Uterus (tissue), 4 donors: Measurements from ENCODE around the gene EVI2A. TPM values are rescaled to one million over a fixed set of nuclear protein-coding genes. Genes with fewer than 3 reads are reported as not detected.

Experiments used
- DNase-seq, 2 donors: peaks; one replicate each; pipeline ENCODE4 v3.0.0-alpha.2; 2019 to 2020
- H3K27ac ChIP-seq, 2 donors: fragments of 200-600 bp; sonication (generic); 1 replicate in 1 of 2; 2 replicates in 1 of 2; pipeline ENCODE4 v1.5.1; 2016 to 2018
- H3K27me3 ChIP-seq, 2 donors: fragments of 200-600 bp; sonication (generic); one replicate each; pipeline ENCODE4 v1.5.1; 2018 to 2019; ENCODE audit warnings: control low read depth in 1 of 2
- H3K36me3 ChIP-seq, 2 donors: fragments of 200-600 bp; sonication (generic); one replicate each; pipeline ENCODE4 v1.5.1; 2019; ENCODE audit warnings: control low read depth in 1 of 2
- H3K4me1 ChIP-seq, 2 donors: fragments of 200-600 bp; sonication (generic); one replicate each; pipeline ENCODE4 v1.5.1; 2018 to 2019; ENCODE audit warnings: control low read depth in 1 of 2
- H3K4me3 ChIP-seq, 2 donors: fragments of 200-600 bp; sonication (generic); 1 replicate in 1 of 2; 2 replicates in 1 of 2; pipeline ENCODE4 v1.5.1; 2018 to 2019; ENCODE audit warnings: mild to moderate bottlenecking in 1 of 2
- H3K9me3 ChIP-seq, 2 donors: fragments of 200-600 bp; sonication (generic); one replicate each; pipeline ENCODE4 v1.5.1; 2019; ENCODE audit warnings: control low read depth in 1 of 2
- CTCF ChIP-seq, 4 experiments: fragments of 200-600 bp in 2 of 4; fragments of 450-650 bp in 2 of 4; sonication (generic) in 2 of 4; IDR thresholded peaks; one replicate each; pipeline ENCODE4 v1.5.1; 2016 to 2019; ENCODE audit warnings: antibody characterized with exemption in 4 of 4, mild to moderate bottlenecking in 2 of 4, moderate library complexity in 1 of 4
- POLR2A ChIP-seq, 2 donors: fragments of 450-650 bp; IDR thresholded peaks; one replicate each; pipeline ENCODE4 v1.6.1; 2016; ENCODE audit warnings: antibody characterized with exemption in 2 of 2, mild to moderate bottlenecking in 1 of 2, moderate library complexity in 1 of 2
- intact Hi-C: fragments of 100-400 bp; cut with DNase I; formaldehyde crosslinking; loops from one replicate; pipeline ENCODE4 v1.15.1; 2023; ENCODE audit warnings: low total_unique reads
- total RNA-seq, 4 donors: library from RNA; depleted of rRNA in 3 of 4; stranded (reverse); fragments of >200 nt in 3 of 4; gene quantifications; one replicate each; pipeline versions ENCODE4 v1.1.0 to v1.2.4, GENCODE V29; 2014 to 2023
- donor health status: DM: yes; HTN: yes; CAD: no.

EVI2A gene
- total RNA-seq, result 10 to 100 TPM in 2 of 4 donors, 1 to 10 TPM in 2; 2.0 to 17.9 (median 7.2) TPM

- intact Hi-C loops, result no loop called here
- no peaks in the 10 kb centered on the region for H3K27me3 ChIP-seq
- H3K9me3 ChIP-seq, result no peaks in the 10 kb centered on the region
- H3K4me3 ChIP-seq, result no peak within 1 kb of the TSS
- no peak for TF ChIP-seq POLR2A (IDR thresholded peaks at IDR 0.05)
- DNase-seq, result no peak
- peak within 1 kb of the TSS in 1 of 2 donors; percentile 34 for H3K27ac ChIP-seq
- H3K4me1 ChIP-seq, result no peaks in the 10 kb centered on the region
- no peaks in the 10 kb centered on the region for H3K36me3 ChIP-seq
Measured at GRCh38 chr17:31321481-31321880, at the start of gene EVI2A. Gene EVI2A, minus strand, starts transcription at chr17:31321622. Its CDS starts 2,609 bp downstream, at chr17:31319013.

GRCh38 chr17:31369266-31369665, 47.8 kb upstream of the EVI2A start:
- no peaks in the 10 kb centered on the region for H3K4me1 ChIP-seq
- no peak overlapping the region for H3K4me3 ChIP-seq
- no peak for DNase-seq
- intact Hi-C loops, result no loop called here
- no peaks in the 10 kb centered on the region for H3K9me3 ChIP-seq
- H3K27ac ChIP-seq, result no peak overlapping the region
- no peaks in the 10 kb centered on the region for H3K27me3 ChIP-seq
- TF ChIP-seq POLR2A (IDR thresholded peaks at IDR 0.05), result no peak
- TF ChIP-seq CTCF (IDR thresholded peaks at IDR 0.05), result no peak
- no peaks in the 10 kb centered on the region for H3K36me3 ChIP-seq

GRCh38 chr17:31366088-31366487, 44.7 kb upstream of the EVI2A start:
- no peak overlapping the region for H3K27ac ChIP-seq
- no peak overlapping the region for H3K4me3 ChIP-seq
- no peaks in the 10 kb centered on the region for H3K9me3 ChIP-seq
- no peaks in the 10 kb centered on the region for H3K27me3 ChIP-seq
- DNase-seq, result no peak
- TF ChIP-seq CTCF (IDR thresholded peaks at IDR 0.05) (no peak), POLR2A (IDR thresholded peaks at IDR 0.05) (no peak)
- intact Hi-C loops, result no loop called here
- H3K36me3 ChIP-seq, result no peaks in the 10 kb centered on the region
- no peaks in the 10 kb centered on the region for H3K4me1 ChIP-seq

GRCh38 chr17:31364012-31364411, 42.6 kb upstream of the EVI2A start:
- Histone ChIP-seq H3K4me1 (no peaks in the 10 kb centered on the region), H3K27me3 (no peaks in the 10 kb centered on the region), H3K36me3 (no peaks in the 10 kb centered on the region), H3K9me3 (no peaks in the 10 kb centered on the region), H3K27ac (no peak overlapping the region), H3K4me3 (no peak overlapping the region)
- DNase-seq, result no peak
- intact Hi-C loops, result no loop called here
- TF ChIP-seq CTCF (IDR thresholded peaks at IDR 0.05), result no peak
- no peak for TF ChIP-seq POLR2A (IDR thresholded peaks at IDR 0.05)

GRCh38 chr17:31357839-31358394, 36.5 kb upstream of the EVI2A start:
- DNase-seq, result no peak
- Histone ChIP-seq H3K27me3 (no peaks in the 10 kb centered on the region), H3K4me1 (no peaks in the 10 kb centered on the region), H3K27ac (no peak overlapping the region), H3K9me3 (no peaks in the 10 kb centered on the region), H3K36me3 (no peaks in the 10 kb centered on the region), H3K4me3 (no peak overlapping the region)
- no peak for TF ChIP-seq POLR2A (IDR thresholded peaks at IDR 0.05)
- no peak for TF ChIP-seq CTCF (IDR thresholded peaks at IDR 0.05)
- intact Hi-C loops, result no loop called here

GRCh38 chr17:31357091-31357490, 35.7 kb upstream of the EVI2A start:
- H3K4me3 ChIP-seq, result no peak overlapping the region
- no peak for DNase-seq
- H3K27me3 ChIP-seq, result no peaks in the 10 kb centered on the region
- no peaks in the 10 kb centered on the region for H3K36me3 ChIP-seq
- no peaks in the 10 kb centered on the region for H3K9me3 ChIP-seq
- no peak for TF ChIP-seq CTCF (IDR thresholded peaks at IDR 0.05)
- TF ChIP-seq POLR2A (IDR thresholded peaks at IDR 0.05), result no peak
- intact Hi-C loops, result no loop called here
- no peak overlapping the region for H3K27ac ChIP-seq
- no peaks in the 10 kb centered on the region for H3K4me1 ChIP-seq
